Measurements from ENCODE around the gene ZNF566. TPM values are rescaled to one million over a fixed set of nuclear protein-coding genes. Genes with fewer than 3 reads are reported as not detected.
A peak's percentile ranks its signal among the peaks of the same experiment; 100 is the strongest.
"Not testable (repeated sequence)": the region's sequence is repeated elsewhere in the genome, so short reads cannot be mapped to it uniquely, and the experiment has no call there.

The ZNF566 gene
- 7.1 and 8.5 TPM in 2 replicates for total RNA-seq (2014; rRNA removed; shearing (Covaris generic))

GRCh38 chr19:36489118-36489919 is at the start of gene ZNF566:
Gene ZNF566 (minus strand): TSS chr19:36489561. CDS start chr19:36476557, 13,004 bp downstream.
- peak; percentile 94 for DNase-seq (ENCODE audit: low spot score)

GRCh38 chr19:36528921-36529518 is 39.7 kb upstream of the ZNF566 start:
- DNase-seq (ENCODE audit: low spot score), result no peak

- DNase-seq (ENCODE audit: low spot score), result peak; percentile 92
Measured at GRCh38 chr19:36528194-36528920, 39.0 kb upstream of the ZNF566 start, which contains the start of gene ZNF260. Gene ZNF260 (minus strand): TSS chr19:36528271. CDS start chr19:36515238, 13,033 bp downstream.

GRCh38 chr19:36527873-36528193 is 38.5 kb upstream of the ZNF566 start:
- no peak for DNase-seq (ENCODE audit: low spot score)

- no peak for DNase-seq (ENCODE audit: low spot score)
Measured at GRCh38 chr19:36527341-36527740, 38.0 kb upstream of the ZNF566 start.

- DNase-seq (ENCODE audit: low spot score), result no peak
Measured at GRCh38 chr19:36526581-36526980, 37.2 kb upstream of the ZNF566 start.

- no peak for DNase-seq (ENCODE audit: low spot score)
Measured at GRCh38 chr19:36524617-36525016, 35.3 kb upstream of the ZNF566 start.

GRCh38 chr19:36514012-36514612 is 24.8 kb upstream of the ZNF566 start:
- no peak for DNase-seq (ENCODE audit: low spot score)

GRCh38 chr19:36508325-36508724 is 19.0 kb upstream of the ZNF566 start:
- DNase-seq (ENCODE audit: low spot score), result no peak

GRCh38 chr19:36501973-36502372 is 12.6 kb upstream of the ZNF566 start:
- no peak for DNase-seq (ENCODE audit: low spot score)

- no peak for DNase-seq (ENCODE audit: low spot score)
Measured at GRCh38 chr19:36497001-36497400, 7.6 kb upstream of the ZNF566 start.

- DNase-seq (ENCODE audit: low spot score), result peak; percentile 13
Measured at GRCh38 chr19:36492689-36493453, 3.5 kb upstream of the ZNF566 start.

GRCh38 chr19:36490846-36491245 is 1.5 kb upstream of the ZNF566 start:
- DNase-seq (ENCODE audit: low spot score), result not testable (repeated sequence)

GRCh38 chr19:36489920-36490415 is 607 bp upstream of the ZNF566 start:
- DNase-seq (ENCODE audit: low spot score), result no peak

- DNase-seq (ENCODE audit: low spot score), result no peak
Measured at GRCh38 chr19:36488846-36489117, 579 bp downstream of the ZNF566 start.

- DNase-seq (ENCODE audit: low spot score), result no peak
Measured at GRCh38 chr19:36488118-36488845, 1.1 kb downstream of the ZNF566 start.

GRCh38 chr19:36483653-36484052 is 5.7 kb downstream of the ZNF566 start:
- DNase-seq (ENCODE audit: low spot score), result no peak

GRCh38 chr19:36482876-36483275 is 6.5 kb downstream of the ZNF566 start:
- no peak for DNase-seq (ENCODE audit: low spot score)

- no peak for DNase-seq (ENCODE audit: low spot score)
Measured at GRCh38 chr19:36460046-36460445, 29.3 kb downstream of the ZNF566 start.

GRCh38 chr19:36456831-36457230 is 32.5 kb downstream of the ZNF566 start:
- DNase-seq (ENCODE audit: low spot score), result no peak

Measured in A172 (cell line).